GM19395 (cell line): ENCODE results near the gene KCNIP4.

Experiments used
- ATAC-seq: cut with Tn5 transposase; IDR thresholded peaks from one replicate; pipeline ENCODE4 v1.9.1; 2021; ENCODE audit warnings: mild to moderate bottlenecking, moderate library complexity; ENCODE audit not compliant: unreplicated experiment

Gene KCNIP4

GRCh38 chr4:21901831-21902230 lies 46.7 kb downstream of the KCNIP4 start:
- no peak for ATAC-seq

- no peak for ATAC-seq
Measured at GRCh38 chr4:21901281-21901680, 47.3 kb downstream of the KCNIP4 start.

GRCh38 chr4:21900211-21900610 lies 48.4 kb downstream of the KCNIP4 start:
- ATAC-seq = no peak

- ATAC-seq = no peak
Measured at GRCh38 chr4:21898101-21898500, 50.5 kb downstream of the KCNIP4 start.

- no peak for ATAC-seq
Measured at GRCh38 chr4:21896767-21897166, 51.8 kb downstream of the KCNIP4 start.

- no peak for ATAC-seq
Measured at GRCh38 chr4:21893136-21893535, 55.4 kb downstream of the KCNIP4 start.

- no peak for ATAC-seq
Measured at GRCh38 chr4:21890231-21890630, 58.3 kb downstream of the KCNIP4 start.

GRCh38 chr4:21888195-21888976 lies 60.2 kb downstream of the KCNIP4 start:
- ATAC-seq = peak; percentile 79

GRCh38 chr4:21887481-21887880 lies 61.1 kb downstream of the KCNIP4 start:
- no peak for ATAC-seq

GRCh38 chr4:21885770-21886169 lies 62.8 kb downstream of the KCNIP4 start:
- ATAC-seq = no peak

- ATAC-seq = no peak
Measured at GRCh38 chr4:21885241-21885640, 63.3 kb downstream of the KCNIP4 start.

- ATAC-seq = no peak
Measured at GRCh38 chr4:21884615-21885014, 64.0 kb downstream of the KCNIP4 start.

GRCh38 chr4:21882051-21882839 lies 66.3 kb downstream of the KCNIP4 start:
- no peak for ATAC-seq

GRCh38 chr4:21879187-21879586 lies 69.4 kb downstream of the KCNIP4 start:
- no peak for ATAC-seq

- no peak for ATAC-seq
Measured at GRCh38 chr4:21876711-21877110, 71.9 kb downstream of the KCNIP4 start.

- no peak for ATAC-seq
Measured at GRCh38 chr4:21873145-21873544, 75.4 kb downstream of the KCNIP4 start.

GRCh38 chr4:21872101-21872500 lies 76.5 kb downstream of the KCNIP4 start:
- ATAC-seq = no peak

GRCh38 chr4:21869978-21870745 lies 78.4 kb downstream of the KCNIP4 start:
- ATAC-seq = no peak

- no peak for ATAC-seq
Measured at GRCh38 chr4:21864686-21865085, 83.9 kb downstream of the KCNIP4 start.

- no peak for ATAC-seq
Measured at GRCh38 chr4:21862917-21863316, 85.7 kb downstream of the KCNIP4 start.

- ATAC-seq = no peak
Measured at GRCh38 chr4:21858971-21859370, 89.6 kb downstream of the KCNIP4 start.
